Duodenal mucosa (tissue), 2 donors: ENCODE measurements around the gene IFIT1.
"Not testable (repeated sequence)": the region's sequence is repeated elsewhere in the genome, so short reads cannot be mapped to it uniquely, and the experiment has no call there.

Experiments used
- H3K27ac ChIP-seq: one replicate; pipeline ENCODE4 v1.7.0; 2013; ENCODE audit warnings: low read depth, low read length
- H3K27me3 ChIP-seq, 2 donors: one replicate each; pipeline ENCODE4 v1.7.0; 2013; ENCODE audit warnings: low read length in 2 of 2, control low read depth in 1 of 2; ENCODE audit not compliant: insufficient read depth in 2 of 2, control insufficient read depth in 1 of 2
- H3K36me3 ChIP-seq, 2 donors: one replicate each; pipeline ENCODE4 v1.7.0; 2013; ENCODE audit warnings: low read length in 2 of 2, control low read depth in 1 of 2; ENCODE audit not compliant: insufficient read depth in 2 of 2, control insufficient read depth in 1 of 2
- H3K4me1 ChIP-seq, 2 donors: one replicate each; pipeline ENCODE4 v1.7.0; 2013; ENCODE audit warnings: low read length in 2 of 2, control low read depth in 1 of 2; ENCODE audit not compliant: insufficient read depth in 2 of 2, control insufficient read depth in 1 of 2
- H3K4me3 ChIP-seq, 2 donors: one replicate each; pipeline ENCODE4 v1.7.0; 2013; ENCODE audit warnings: low read length in 2 of 2, low read depth in 1 of 2
- H3K9ac ChIP-seq, 2 donors: one replicate each; pipeline ENCODE4 v1.7.0; 2013; ENCODE audit warnings: low read length in 2 of 2, low read depth in 1 of 2
- H3K9me3 ChIP-seq, 2 donors: one replicate each; pipeline ENCODE4 v1.7.0; 2013; ENCODE audit warnings: low read length in 2 of 2, control low read depth in 1 of 2; ENCODE audit not compliant: control insufficient read depth in 1 of 2

The IFIT1 gene

DNA sequence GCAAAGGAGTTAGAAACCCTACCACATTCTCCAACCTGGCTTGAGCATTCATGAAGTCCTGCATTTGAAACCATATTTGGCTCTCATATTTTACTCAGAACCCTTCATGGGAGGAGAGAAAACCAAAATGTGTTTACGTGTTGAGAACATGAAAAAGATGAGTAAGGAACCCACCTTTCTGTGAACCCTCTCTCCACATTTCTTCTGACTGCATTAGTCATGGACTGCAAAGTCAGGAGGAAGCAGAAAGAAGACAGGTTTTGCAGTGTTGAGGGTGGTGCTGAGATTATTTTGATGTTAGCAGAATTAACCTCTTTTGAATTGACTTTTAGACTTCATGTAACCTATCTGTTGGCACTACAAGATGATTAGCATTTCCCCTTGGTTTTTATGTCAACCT is 9.7 kb upstream of the IFIT1 start:
- peaks cover 0 to 2% of the 10 kb centered on the region in 2 donors for H3K4me1 ChIP-seq
- H3K4me3 ChIP-seq = no peak overlapping the region
- H3K9me3 ChIP-seq = no peaks in the 10 kb centered on the region
- no peak overlapping the region for H3K27ac ChIP-seq
- H3K9ac ChIP-seq = no peak overlapping the region
- no peaks in the 10 kb centered on the region for H3K27me3 ChIP-seq
- no peaks in the 10 kb centered on the region for H3K36me3 ChIP-seq

DNA sequence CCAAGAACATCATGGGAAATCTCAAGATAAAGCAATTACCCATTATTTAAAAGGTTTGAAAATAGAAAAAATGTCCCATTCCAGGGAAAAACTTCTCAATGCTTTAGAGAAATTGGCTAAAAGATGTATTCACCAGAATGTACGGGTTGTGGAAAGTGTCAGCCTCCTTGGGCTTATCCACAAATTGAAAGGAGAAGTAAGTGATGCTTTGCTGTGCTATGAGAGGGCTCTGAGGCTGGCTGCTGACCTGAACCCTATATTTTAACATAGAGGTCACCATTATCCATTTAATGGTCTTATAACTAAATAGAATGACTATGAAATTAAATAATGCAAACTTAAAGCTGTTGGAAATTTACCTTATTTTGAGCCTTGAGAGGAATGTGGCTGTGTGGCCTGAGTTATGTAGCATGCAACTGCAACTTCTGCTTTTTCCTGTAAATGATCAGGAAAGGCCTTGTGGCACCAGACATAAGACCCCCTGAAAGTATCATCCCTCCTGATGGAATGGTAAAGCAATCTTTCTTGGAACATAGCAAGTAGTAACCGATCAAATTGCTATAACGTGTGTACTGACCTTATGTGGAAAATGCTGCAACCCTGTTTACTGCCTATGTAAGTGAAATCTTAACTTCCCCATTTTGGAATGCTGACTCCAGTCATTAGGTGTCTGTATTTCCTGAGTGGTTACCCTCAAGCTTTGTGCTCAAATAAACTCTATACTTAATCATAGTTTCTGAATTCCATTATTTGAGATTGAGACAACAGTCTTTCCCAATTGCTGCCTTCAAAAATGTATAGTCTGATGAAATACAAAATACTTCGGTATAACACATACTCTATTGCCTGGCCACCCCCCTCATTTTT is 7.7 kb upstream of the IFIT1 start:
- Histone ChIP-seq H3K27me3 (no peaks in the 10 kb centered on the region), H3K36me3 (no peaks in the 10 kb centered on the region), H3K4me3 (no peak overlapping the region), H3K4me1 (peaks cover 0 to 2% of the 10 kb centered on the region in 2 donors), H3K9me3 (no peaks in the 10 kb centered on the region), H3K27ac (no peak overlapping the region), H3K9ac (no peak overlapping the region)

DNA sequence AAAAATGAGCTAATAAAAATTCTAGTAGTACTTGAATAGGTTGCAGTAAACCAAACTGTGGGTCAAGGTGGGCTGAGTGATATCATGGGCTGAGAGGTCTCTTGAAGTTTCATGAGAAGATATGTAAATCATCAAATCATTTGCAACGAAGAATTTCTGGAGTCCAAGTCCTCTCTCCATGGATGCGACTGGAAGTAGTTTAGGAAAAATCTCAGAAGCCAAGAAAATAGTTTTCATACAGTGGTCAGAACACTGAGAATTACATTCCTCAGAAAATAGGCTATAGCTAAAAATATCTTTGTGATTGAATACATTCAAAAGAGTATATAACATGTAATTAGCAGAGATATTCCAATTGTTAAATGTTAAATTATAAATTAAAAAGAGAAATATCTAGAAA is 3.6 kb upstream of the IFIT1 start:
- Histone ChIP-seq H3K36me3 (no peaks in the 10 kb centered on the region), H3K27ac (no peak overlapping the region), H3K4me3 (no peak overlapping the region), H3K9ac (no peak overlapping the region), H3K4me1 (peaks cover 16 to 17% of the 10 kb centered on the region in 2 donors), H3K9me3 (no peaks in the 10 kb centered on the region), H3K27me3 (no peaks in the 10 kb centered on the region)

DNA sequence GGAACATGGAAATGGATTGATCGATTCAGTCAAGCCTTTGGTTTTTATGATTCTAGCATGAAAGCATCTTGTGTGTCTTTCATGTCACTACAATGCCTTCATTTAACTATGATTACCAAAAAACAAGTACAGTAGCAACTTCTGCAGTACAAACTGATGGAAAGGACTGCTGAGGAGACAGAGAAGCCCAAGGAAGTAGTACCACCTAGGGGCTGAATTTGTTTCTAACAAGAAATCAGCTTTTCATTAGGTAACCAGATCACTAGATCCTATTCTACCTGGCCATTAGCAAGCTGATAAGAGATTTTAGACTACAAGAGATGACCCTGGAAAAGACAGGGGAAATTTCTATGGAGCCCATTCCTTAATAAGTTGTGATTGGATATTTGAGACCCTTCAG is 3.2 kb upstream of the IFIT1 start:
- no peak overlapping the region for H3K4me3 ChIP-seq
- H3K27ac ChIP-seq = no peak overlapping the region
- no peaks in the 10 kb centered on the region for H3K27me3 ChIP-seq
- H3K9ac ChIP-seq = no peak overlapping the region
- no peaks in the 10 kb centered on the region for H3K36me3 ChIP-seq
- peaks cover 16 to 17% of the 10 kb centered on the region in 2 donors for H3K4me1 ChIP-seq
- no peaks in the 10 kb centered on the region for H3K9me3 ChIP-seq

DNA sequence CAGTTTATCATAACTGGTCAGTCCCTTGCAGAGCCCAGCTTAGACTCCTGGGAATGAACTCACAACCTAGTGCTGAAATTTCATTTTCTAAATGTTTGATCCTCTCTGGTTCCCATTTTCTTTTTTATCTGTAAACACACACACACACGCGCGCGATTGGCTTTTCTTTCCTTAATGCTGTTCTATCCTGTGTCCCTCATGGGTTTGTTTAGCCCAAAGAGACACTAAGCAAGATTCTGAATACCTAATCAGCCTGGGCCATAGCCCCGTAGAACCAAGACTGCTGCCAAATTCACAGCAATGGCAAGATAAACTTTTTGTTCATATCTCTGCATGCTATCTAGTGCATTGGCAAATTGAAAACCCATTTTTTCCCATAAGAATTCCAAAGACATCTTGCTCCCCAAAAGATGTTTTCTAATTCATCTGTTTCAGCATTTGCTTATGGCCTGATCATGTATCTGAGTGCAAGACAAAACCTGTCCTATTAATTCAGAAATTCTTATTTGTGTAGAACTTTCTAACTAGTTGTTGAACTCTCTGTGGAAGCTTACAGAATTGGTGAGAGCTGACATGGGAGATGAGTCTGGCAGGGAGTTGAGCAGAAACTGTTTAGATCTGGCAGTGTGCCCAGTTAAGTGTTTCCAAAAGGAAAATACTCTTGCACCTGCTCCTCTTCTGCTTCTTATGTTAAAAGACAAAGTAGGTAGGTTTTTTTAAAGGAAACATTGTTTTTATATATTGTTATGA is 1.8 kb upstream of the IFIT1 start:
- Histone ChIP-seq H3K4me1 (peaks cover 13 to 17% of the 10 kb centered on the region in 2 donors), H3K27ac (no peak overlapping the region), H3K4me3 (no peak overlapping the region), H3K9me3 (no peaks in the 10 kb centered on the region), H3K9ac (no peak overlapping the region), H3K36me3 (no peaks in the 10 kb centered on the region), H3K27me3 (no peaks in the 10 kb centered on the region)

DNA sequence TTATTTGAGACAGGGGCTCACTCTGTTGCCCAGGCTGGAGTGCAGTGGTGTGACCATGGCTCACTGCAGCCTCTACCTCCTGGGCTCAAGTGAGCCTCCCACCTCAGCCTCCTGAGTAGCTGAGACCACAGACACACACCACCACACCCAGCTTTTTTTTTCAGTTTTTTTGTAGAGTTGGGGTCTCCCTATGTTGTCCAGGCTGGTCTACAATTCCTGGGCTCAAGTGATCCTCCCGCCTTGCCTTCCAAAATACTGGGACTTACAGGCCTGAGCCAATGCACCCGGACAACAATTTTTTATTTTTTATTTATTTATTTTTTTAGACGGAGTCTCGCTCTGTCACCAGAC is 1.2 kb upstream of the IFIT1 start:
- H3K9ac ChIP-seq, H3K4me3 ChIP-seq, H3K27me3 ChIP-seq, H3K9me3 ChIP-seq, H3K36me3 ChIP-seq, H3K27ac ChIP-seq: not testable (repeated sequence)
- H3K4me1 ChIP-seq = peaks cover 13 to 17% of the 10 kb centered on the region in 2 donors

DNA sequence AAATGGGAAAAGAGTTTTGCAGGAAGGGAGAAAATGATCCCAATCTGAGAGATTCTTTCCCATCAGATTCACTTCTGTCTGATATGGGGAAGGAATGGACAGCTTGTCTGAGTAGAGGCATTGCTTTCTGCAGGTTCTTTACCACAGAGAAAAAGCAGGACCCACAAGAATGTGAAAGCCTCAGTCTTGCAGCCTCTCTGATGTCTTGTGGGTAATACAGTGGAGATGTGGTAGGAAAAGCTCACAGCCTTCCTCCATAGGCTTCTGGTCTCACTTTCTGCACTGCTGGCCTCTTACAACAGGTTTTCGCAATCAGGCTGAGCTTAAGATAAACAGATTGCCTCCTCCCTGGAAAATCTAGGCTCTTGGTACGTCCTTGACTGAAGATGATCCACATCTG is 551 bp downstream of the IFIT1 start:
- Histone ChIP-seq H3K9me3 (no peaks in the 10 kb centered on the region), H3K4me1 (peaks cover 13 to 17% of the 10 kb centered on the region in 2 donors), H3K27ac (peak overlapping the region; percentile 57), H3K9ac (peak overlapping the region in 1 of 2 donors; percentile 39), H3K36me3 (no peaks in the 10 kb centered on the region), H3K27me3 (no peaks in the 10 kb centered on the region), H3K4me3 (peak overlapping the region; percentile 76 to 78)

DNA sequence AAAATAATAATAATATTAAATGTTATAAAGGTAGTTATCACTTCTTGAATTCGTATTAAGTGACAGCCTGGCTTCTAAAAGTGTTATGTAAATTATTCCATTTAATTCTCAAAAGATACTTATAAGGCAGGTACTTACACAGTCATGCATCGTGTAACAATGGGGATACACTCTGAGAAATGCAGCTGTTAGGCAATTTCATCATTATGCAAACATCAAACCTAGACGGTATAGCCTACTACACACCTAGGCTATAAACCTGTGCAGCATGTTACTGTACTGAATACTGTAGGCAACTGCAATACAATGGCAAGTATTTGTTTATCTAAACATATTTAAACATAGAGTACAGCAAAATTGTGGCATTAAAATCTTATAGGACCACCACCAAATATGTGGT is 1.5 kb downstream of the IFIT1 start:
- no peak overlapping the region for H3K9ac ChIP-seq
- peaks cover 13 to 17% of the 10 kb centered on the region in 2 donors for H3K4me1 ChIP-seq
- no peaks in the 10 kb centered on the region for H3K36me3 ChIP-seq
- H3K4me3 ChIP-seq = no peak overlapping the region
- H3K9me3 ChIP-seq = no peaks in the 10 kb centered on the region
- no peaks in the 10 kb centered on the region for H3K27me3 ChIP-seq
- no peak overlapping the region for H3K27ac ChIP-seq

DNA sequence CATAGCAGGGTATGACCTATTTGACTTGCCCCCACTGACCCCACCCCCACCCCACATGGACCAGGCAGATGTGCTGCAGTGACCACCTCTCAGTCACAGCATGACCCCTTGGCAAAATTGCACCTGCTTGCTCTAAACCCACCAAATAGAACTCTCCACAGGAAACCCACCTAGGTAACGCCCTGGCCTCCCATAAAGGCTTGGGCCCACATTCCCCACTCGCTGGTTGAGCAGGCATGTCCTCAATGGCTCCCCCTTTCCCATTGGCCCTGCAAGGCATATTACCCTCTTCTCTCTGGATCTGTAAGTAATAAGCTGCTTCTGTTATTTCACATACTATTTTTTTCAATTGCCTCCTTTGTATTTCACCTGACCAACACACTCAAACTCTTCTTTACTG is 2.7 kb downstream of the IFIT1 start:
- H3K9me3 ChIP-seq = no peaks in the 10 kb centered on the region
- H3K9ac ChIP-seq = no peak overlapping the region
- peaks cover 13 to 17% of the 10 kb centered on the region in 2 donors for H3K4me1 ChIP-seq
- no peaks in the 10 kb centered on the region for H3K27me3 ChIP-seq
- H3K4me3 ChIP-seq = no peak overlapping the region
- no peak overlapping the region for H3K27ac ChIP-seq
- H3K36me3 ChIP-seq = no peaks in the 10 kb centered on the region

DNA sequence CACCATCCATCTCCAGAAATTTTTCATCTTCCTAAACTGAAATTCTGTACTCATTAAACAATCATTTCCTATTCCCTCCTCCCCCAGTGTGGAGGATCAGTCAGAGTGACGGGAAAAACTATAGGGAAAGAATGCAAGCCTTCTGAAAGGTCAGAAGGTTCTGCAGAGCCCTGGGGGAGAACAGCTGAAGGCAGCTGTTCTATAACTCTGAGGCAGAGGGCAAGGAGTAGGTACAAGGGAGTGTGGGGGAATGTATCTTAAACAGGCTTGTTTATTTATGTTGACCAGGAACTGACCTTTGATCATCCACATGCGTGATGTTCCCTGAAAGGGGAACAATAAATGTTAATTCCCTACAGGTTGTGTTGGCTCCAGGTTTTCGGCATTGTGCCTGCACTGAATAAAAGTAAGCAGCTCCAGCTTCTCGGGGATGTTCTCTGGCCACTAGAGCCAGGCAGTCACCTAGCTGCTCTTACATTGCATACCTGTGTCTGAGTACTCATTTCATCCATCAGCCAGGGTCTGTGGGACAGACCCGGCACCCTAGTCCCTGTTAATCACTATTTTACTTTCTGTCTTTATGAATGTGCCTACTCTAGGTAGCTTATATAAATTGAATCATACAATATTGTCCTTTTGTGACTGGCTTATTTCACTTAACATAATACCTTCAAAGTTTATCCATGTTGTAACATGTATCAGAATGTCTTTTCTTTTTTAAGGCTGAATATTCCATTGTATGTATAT is 5.8 kb downstream of the IFIT1 start:
- Histone ChIP-seq H3K36me3 (peaks cover 0 to 4% of the 10 kb centered on the region in 2 donors), H3K9ac (no peak overlapping the region), H3K4me1 (peaks cover 1 to 2% of the 10 kb centered on the region in 2 donors), H3K27ac (no peak overlapping the region), H3K9me3 (no peaks in the 10 kb centered on the region), H3K27me3 (no peaks in the 10 kb centered on the region), H3K4me3 (no peak overlapping the region)
